ENCODE measurements around the gene METAP1D. TPM values are rescaled to one million over a fixed set of nuclear protein-coding genes. Genes with fewer than 3 reads are reported as not detected.
"Not testable (repeated sequence)": the region's sequence is repeated elsewhere in the genome, so short reads cannot be mapped to it uniquely, and the experiment has no call there.

METAP1D gene
- total RNA-seq, 1 experiment from 2014 or later = 9.5 TPM

DNA sequence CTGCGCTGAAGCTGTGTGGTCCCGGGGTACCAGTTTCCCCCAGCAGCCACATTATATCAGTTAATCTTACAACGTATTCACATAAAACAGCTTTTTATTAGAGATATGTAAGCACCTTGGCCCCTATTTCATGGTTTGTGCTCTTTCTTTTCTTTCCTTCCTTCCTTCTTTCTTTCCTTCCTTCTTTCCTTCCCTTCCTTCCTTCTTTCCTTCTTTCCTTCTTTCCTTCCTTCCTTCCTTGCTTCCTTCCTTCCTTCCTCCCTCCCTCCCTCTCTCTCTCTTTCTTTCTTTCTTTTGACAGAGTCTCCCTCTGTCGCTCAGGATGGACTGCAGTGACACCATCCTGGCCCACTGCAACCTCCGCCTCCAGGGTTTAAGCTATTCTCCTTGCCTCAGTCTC lies 3.7 kb upstream of the METAP1D start:
- no peak for DNase-seq (ENCODE audit: low read depth)

DNA sequence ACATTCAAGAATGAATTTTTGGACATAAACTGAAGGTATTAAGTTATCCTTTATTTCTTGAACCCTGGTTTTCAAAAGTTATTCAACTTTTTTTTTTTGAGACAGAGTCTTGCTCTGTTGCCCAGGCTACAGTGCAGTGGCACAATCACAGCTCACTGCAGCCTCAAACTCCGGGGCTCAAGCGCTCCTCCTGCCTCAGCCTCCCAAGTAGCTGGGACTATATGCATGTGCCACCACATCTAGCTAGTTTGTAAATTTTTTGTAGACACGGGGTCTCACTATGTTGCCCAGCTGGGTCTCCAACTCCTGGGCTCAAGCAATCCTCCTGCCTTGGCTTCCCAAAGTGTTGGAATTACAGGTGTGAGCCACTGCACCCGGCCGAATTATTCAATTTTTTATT lies 2.7 kb upstream of the METAP1D start:
- DNase-seq (ENCODE audit: low read depth) = not testable (repeated sequence)

- no peak for DNase-seq (ENCODE audit: low read depth)
These were observed 592 bp upstream of the METAP1D start for GRCh38 chr2:171999161-171999560.

GRCh38 chr2:172000696-172001361 lies 1.1 kb downstream of the METAP1D start:
- peak; percentile 7 for DNase-seq (ENCODE audit: low read depth)

DNA sequence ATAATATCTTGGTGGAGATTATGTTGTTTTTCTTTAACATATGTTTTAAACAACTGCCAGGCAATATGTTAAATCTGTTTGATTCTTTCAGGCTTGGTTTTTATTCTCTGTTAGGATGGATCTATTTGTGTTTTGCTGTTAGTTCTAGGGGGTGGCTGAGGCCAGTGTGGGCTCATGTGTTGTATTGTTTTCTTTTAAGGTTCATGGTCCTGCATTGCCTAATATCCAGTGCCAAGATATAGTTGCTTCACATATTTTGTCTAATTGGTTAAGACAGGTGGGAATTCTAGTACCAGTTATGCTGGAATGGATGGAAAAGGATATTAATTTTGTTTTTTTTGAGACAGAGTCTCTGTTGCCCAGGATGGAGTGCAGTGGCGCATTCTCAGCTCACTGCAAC lies 7.6 kb downstream of the METAP1D start:
- DNase-seq (ENCODE audit: low read depth) = no peak

- no peak for DNase-seq (ENCODE audit: low read depth)
These were observed 10.1 kb downstream of the METAP1D start for GRCh38 chr2:172009823-172010222.

GRCh38 chr2:172011812-172012575 lies 12.2 kb downstream of the METAP1D start:
- DNase-seq (ENCODE audit: low read depth) = no peak

DNA sequence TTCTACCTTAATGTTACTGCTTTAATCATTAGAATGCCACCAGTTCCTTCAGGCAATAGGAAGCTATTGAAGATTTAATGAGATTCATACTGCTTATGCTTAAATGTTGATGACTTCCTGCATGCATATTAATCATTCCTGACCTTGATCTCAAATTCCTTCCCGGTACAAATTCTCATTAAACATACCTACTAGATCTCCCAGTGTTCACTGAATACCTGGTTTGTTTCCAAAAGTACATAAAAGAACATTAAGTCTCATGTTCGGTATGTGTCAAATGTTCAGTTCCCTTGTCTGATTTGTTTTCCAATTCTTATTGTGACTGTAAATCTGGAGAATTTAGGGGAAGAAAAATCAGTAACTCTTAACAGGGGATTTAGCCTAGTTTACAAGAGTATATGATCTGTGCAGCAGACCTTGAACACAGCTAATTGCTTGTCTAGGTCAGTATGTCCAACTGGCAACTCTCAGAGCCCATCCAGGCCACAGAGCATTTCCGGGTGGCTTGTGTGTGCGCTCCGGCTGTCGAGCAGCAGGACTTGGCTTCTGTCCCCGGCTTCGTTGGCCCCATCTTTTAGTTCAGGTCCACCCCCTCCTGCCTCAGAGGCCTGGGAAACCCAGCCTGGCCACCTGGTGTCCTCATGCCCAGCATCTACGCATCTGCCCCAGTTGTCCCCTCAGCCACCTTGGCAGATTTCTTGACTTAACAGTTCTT lies 13.1 kb downstream of the METAP1D start:
- DNase-seq (ENCODE audit: low read depth) = no peak

DNA sequence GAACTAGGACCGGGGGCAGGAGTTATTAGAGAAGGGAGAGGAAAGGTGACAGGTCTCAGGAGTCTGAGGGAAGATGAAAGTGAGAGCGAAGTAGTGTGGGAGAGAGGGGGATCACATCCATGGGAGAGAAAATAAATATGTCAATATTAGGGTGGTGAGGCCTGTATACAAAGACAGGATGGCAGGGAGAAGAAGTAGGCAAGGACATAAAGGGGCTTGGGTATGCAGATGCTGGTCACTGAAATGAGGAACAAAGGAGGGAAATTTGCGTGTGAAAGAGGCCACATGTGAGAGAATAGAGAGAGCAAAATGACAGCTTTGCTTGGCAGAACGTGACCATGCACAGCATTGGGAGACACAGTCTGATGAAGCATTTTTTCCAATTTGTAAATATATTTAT lies 13.6 kb downstream of the METAP1D start:
- DNase-seq (ENCODE audit: low read depth) = no peak

DNA sequence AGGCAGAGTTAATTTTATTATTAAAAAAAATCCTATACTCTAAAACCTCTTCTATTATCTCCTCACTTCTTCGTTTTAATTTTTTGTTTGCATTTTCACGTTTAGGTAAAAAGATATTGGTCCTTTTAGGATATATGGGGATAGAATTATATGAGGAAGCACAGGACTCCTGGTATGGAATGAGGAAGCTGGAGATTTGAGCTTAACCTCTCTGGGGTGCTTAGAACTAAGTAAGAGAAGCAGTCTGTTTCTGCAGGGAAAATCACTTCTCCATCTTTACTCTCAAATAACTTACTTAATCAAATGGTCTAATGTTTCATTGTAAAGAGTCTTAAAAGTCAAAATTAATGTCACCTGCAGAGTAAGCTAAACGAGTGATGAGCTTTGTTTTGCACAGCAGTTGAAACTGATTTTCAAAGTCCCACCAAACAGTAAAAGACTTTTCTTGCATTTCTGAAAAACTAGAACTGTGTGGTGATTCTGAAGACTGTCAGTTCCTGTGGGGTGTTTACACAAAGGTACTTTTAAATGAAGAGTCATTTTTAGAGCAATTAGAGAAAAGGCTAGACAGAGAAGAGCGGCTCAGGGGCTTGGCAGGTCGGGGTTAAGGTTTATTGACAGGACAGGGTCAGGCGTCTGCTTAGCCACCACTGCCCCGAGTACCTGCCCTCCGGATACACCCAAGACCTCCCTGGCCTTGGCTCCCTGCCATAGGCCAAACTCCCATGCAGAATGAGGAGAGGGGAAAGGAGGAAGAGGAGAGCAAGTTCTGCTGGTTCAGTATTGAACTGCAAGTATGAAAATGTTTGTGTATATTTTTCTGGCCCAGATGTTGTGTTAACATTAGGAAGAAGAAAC lies 21.6 kb downstream of the METAP1D start:
- DNase-seq (ENCODE audit: low read depth) = peak; percentile 26

GRCh38 chr2:172021955-172022354 lies 22.2 kb downstream of the METAP1D start:
- DNase-seq (ENCODE audit: low read depth) = peak; percentile 44

- no peak for DNase-seq (ENCODE audit: low read depth)
These were observed 31.8 kb downstream of the METAP1D start for GRCh38 chr2:172031536-172031935.

GRCh38 chr2:172038121-172038520 lies 38.4 kb downstream of the METAP1D start:
- no peak for DNase-seq (ENCODE audit: low read depth)

GRCh38 chr2:172038604-172039003 lies 38.9 kb downstream of the METAP1D start:
- no peak for DNase-seq (ENCODE audit: low read depth)

- DNase-seq (ENCODE audit: low read depth) = no peak
These were observed 39.4 kb downstream of the METAP1D start for GRCh38 chr2:172039011-172039704.

GRCh38 chr2:172040311-172040710 lies 40.6 kb downstream of the METAP1D start:
- no peak for DNase-seq (ENCODE audit: low read depth)

DNA sequence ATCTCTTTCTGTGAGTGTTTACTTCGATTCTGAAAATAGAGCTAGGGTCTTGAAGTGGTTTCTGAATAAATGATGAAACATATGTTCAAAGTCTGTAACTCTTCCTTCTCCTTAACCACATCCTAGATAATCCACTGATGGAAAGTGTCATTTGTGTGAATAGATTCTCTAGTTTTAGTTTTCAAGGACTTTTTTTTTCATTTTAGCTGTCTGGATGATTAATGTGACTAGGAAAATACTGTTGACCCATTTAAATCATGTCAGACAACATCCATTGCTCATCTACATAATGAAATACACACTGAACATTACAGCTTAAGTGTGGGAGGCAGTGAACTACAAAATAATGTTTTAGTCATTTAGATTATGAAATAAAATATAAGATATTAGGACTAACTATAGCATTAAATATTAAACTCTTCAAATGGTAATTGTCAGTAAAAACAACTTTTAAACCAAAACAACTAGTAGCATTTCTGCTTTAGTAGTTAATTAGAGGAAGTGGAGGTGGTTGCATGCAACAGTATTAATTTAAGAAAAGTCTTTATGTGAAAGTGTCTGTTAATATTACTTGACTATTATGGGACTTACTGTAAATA lies 46.4 kb downstream of the METAP1D start:
- no peak for DNase-seq (ENCODE audit: low read depth)

GRCh38 chr2:172046866-172047565 lies 47.3 kb downstream of the METAP1D start:
- no peak for DNase-seq (ENCODE audit: low read depth)
